HepG2 (cell line): ENCODE data around the gene NPEPL1. TPM values are rescaled to one million over a fixed set of nuclear protein-coding genes. Genes with fewer than 3 reads are reported as not detected.

ENCODE experiments used
- BORCS8-MEF2B ChIP-seq: sonication (generic); formaldehyde crosslinking; IDR thresholded peaks from 2 replicates; pipeline ENCODE4 v1.8.0; 2022; ENCODE audit warnings: mild to moderate bottlenecking, missing genetic modification reagents
- FOXA3 ChIP-seq: IDR thresholded peaks from 2 replicates; pipeline ENCODE4 v1.6.1; 2016; ENCODE audit warnings: missing genetic modification reagents, missing compliant biosample characterization
- HMG20A ChIP-seq: IDR thresholded peaks from 2 replicates; pipeline ENCODE4 v1.6.1; 2016; ENCODE audit warnings: borderline replicate concordance
- HNRNPL ChIP-seq: fragments of 200-400 bp; formaldehyde crosslinking; IDR thresholded peaks from 2 replicates; pipeline ENCODE4 v1.6.1; 2017; ENCODE audit warnings: mild to moderate bottlenecking, low read depth, low read length
- NFE2 ChIP-seq: sonication (generic); formaldehyde crosslinking; IDR thresholded peaks from 2 replicates; pipeline ENCODE4 v1.4.0; 2020; ENCODE audit warnings: missing genetic modification reagents
- NFYB ChIP-seq: sonication (generic); formaldehyde crosslinking; IDR thresholded peaks from 2 replicates; pipeline ENCODE4 v1.4.0; 2020; ENCODE audit warnings: missing genetic modification reagents
- REXO4 ChIP-seq: sonication (generic); formaldehyde crosslinking; IDR thresholded peaks from 2 replicates; pipeline ENCODE4 v1.8.0; 2022; ENCODE audit warnings: missing genetic modification reagents, mild to moderate bottlenecking, borderline replicate concordance
- ZNF30 ChIP-seq: sonication (generic); formaldehyde crosslinking; IDR thresholded peaks from 2 replicates; pipeline ENCODE4 v1.5.0; 2020; ENCODE audit warnings: mild to moderate bottlenecking, missing genetic modification reagents
- polyA plus RNA-seq, 8 experiments: library from polyadenylated mRNA; depleted of rRNA in 3 of 8; stranded (reverse) in 7 of 8; unstranded in 1 of 8; fragments of >200 nt; fragmentation: Illumina TruSeq in 4 of 8; extraction: Trizol in 4 of 8; gene quantifications; 2 replicates each; pipeline versions ENCODE4 v1.2.1 to v1.2.3, GENCODE V29; 2011 to 2016; ENCODE audit warnings: low read depth in 4 of 8, missing spikeins in 1 of 8, mixed read lengths in 1 of 8; ENCODE audit not compliant: insufficient read depth in 1 of 8
- total RNA-seq, 5 experiments: library from RNA; depleted of rRNA; stranded (reverse); fragments of >200 nt; fragmentation: Illumina TruSeq; extraction: Trizol; gene quantifications; 2 replicates each; pipeline ENCODE4 v1.2.3, GENCODE V29; 2016; ENCODE audit warnings: low read depth in 1 of 5
- TF ChIP-seq, protein P1 (sequence below): sonication (generic); formaldehyde crosslinking; IDR thresholded peaks from 2 replicates; pipeline ENCODE4 v1.4.0; 2020; ENCODE audit warnings: missing genetic modification reagents
- TF ChIP-seq, protein P2 (sequence below): sonication (generic); formaldehyde crosslinking; IDR thresholded peaks from 2 replicates; pipeline ENCODE4 v1.5.1; 2020; ENCODE audit warnings: mild to moderate bottlenecking, moderate library complexity, missing genetic modification reagents
- TF ChIP-seq, protein P3 (sequence below): sonication (generic); formaldehyde crosslinking; IDR thresholded peaks from 2 replicates; pipeline ENCODE4 v1.4.0; 2020; ENCODE audit warnings: missing genetic modification reagents
- TF ChIP-seq, protein P4 (sequence below): sonication (generic); formaldehyde crosslinking; IDR thresholded peaks from 2 replicates; pipeline ENCODE4 v1.4.0; 2020; ENCODE audit warnings: mild to moderate bottlenecking, missing genetic modification reagents

NPEPL1 gene
- total and polyA plus RNA-seq, 2 of the 13 experiments (the other 11 are each of a cell fraction or from before 2014, with no cell fraction given), result 4.1 to 7.5 TPM

DNA sequence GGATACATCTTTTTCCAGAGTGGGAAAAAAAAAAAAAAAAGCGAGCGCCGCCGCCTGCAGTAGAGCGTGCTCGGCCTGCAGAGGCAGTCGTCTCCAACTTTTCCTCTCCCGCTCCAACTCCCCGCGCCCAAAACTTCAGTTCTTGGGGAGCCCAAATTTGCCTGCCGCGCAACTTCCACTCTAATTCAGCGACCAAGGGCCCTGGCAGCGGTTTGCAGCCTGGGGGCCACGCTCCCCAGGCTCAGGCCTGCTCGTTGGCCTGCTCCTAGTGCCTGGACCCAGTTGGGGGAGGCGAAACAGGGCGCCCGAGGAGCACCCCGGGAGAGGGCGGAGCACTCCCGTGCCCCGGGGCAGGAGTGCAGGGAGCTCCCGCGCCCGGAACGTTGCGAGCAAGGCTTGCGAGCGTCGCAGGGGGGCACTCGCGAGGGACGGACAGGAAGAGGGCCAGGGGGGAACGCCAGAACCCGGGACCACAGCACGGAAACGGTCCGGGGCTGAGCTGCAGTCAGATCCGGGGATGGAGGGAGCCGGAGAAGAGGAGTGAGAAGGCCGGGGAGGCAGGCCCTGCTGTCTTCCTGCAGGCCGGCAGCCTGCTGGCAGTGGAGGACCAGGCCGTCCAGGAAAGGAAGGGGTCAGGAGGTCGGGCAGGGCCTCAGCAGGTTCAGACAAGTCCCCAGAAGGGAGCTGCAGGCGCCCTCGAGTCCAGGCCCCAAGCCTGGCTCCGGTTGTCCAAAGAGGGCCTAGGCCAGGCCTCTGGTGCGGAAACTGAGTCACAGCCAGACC lies 41.6 kb upstream of the NPEPL1 start, which contains the start of gene STX16 (continued):
- TF ChIP-seq, protein P1, sequence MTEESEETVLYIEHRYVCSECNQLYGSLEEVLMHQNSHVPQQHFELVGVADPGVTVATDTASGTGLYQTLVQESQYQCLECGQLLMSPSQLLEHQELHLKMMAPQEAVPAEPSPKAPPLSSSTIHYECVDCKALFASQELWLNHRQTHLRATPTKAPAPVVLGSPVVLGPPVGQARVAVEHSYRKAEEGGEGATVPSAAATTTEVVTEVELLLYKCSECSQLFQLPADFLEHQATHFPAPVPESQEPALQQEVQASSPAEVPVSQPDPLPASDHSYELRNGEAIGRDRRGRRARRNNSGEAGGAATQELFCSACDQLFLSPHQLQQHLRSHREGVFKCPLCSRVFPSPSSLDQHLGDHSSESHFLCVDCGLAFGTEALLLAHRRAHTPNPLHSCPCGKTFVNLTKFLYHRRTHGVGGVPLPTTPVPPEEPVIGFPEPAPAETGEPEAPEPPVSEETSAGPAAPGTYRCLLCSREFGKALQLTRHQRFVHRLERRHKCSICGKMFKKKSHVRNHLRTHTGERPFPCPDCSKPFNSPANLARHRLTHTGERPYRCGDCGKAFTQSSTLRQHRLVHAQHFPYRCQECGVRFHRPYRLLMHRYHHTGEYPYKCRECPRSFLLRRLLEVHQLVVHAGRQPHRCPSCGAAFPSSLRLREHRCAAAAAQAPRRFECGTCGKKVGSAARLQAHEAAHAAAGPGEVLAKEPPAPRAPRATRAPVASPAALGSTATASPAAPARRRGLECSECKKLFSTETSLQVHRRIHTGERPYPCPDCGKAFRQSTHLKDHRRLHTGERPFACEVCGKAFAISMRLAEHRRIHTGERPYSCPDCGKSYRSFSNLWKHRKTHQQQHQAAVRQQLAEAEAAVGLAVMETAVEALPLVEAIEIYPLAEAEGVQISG (CRISPR knock-in tag), result peak; percentile 98
- TF ChIP-seq, protein P2, sequence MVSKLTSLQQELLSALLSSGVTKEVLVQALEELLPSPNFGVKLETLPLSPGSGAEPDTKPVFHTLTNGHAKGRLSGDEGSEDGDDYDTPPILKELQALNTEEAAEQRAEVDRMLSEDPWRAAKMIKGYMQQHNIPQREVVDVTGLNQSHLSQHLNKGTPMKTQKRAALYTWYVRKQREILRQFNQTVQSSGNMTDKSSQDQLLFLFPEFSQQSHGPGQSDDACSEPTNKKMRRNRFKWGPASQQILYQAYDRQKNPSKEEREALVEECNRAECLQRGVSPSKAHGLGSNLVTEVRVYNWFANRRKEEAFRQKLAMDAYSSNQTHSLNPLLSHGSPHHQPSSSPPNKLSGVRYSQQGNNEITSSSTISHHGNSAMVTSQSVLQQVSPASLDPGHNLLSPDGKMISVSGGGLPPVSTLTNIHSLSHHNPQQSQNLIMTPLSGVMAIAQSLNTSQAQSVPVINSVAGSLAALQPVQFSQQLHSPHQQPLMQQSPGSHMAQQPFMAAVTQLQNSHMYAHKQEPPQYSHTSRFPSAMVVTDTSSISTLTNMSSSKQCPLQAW, result peak; percentile 96
- TF ChIP-seq ZNF30 (CRISPR knock-in tag) (no peak; the same call in 1 of the 2 replicates), HMG20A (CRISPR knock-in tag) (peak; percentile 64; the same call in 1 of the 2 replicates), BORCS8-MEF2B (CRISPR knock-in tag) (peak; percentile 99), NFYB (CRISPR knock-in tag) (peak; percentile 54), HNRNPL (peak; percentile 98), FOXA3 (CRISPR knock-in tag) (peak; percentile 92), REXO4 (CRISPR knock-in tag) (peak; percentile 86), NFE2 (CRISPR knock-in tag) (peak; percentile 42; the same call in 1 of the 2 replicates)
- TF ChIP-seq, protein P3, sequence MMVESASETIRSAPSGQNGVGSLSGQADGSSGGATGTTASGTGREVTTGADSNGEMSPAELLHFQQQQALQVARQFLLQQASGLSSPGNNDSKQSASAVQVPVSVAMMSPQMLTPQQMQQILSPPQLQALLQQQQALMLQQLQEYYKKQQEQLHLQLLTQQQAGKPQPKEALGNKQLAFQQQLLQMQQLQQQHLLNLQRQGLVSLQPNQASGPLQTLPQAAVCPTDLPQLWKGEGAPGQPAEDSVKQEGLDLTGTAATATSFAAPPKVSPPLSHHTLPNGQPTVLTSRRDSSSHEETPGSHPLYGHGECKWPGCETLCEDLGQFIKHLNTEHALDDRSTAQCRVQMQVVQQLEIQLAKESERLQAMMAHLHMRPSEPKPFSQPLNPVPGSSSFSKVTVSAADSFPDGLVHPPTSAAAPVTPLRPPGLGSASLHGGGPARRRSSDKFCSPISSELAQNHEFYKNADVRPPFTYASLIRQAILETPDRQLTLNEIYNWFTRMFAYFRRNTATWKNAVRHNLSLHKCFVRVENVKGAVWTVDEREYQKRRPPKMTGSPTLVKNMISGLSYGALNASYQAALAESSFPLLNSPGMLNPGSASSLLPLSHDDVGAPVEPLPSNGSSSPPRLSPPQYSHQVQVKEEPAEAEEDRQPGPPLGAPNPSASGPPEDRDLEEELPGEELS (CRISPR knock-in tag), result peak; percentile 89
- TF ChIP-seq, protein P4, sequence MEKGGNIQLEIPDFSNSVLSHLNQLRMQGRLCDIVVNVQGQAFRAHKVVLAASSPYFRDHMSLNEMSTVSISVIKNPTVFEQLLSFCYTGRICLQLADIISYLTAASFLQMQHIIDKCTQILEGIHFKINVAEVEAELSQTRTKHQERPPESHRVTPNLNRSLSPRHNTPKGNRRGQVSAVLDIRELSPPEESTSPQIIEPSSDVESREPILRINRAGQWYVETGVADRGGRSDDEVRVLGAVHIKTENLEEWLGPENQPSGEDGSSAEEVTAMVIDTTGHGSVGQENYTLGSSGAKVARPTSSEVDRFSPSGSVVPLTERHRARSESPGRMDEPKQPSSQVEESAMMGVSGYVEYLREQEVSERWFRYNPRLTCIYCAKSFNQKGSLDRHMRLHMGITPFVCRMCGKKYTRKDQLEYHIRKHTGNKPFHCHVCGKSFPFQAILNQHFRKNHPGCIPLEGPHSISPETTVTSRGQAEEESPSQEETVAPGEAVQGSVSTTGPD (CRISPR knock-in tag), result peak; percentile 58; the same call in 1 of the 2 replicates
